NCI-H2227 (cell line): ENCODE measurements around the gene XIRP1.
A peak's percentile ranks its signal among the peaks of the same experiment; 100 is the strongest.
"Not testable (repeated sequence)": the region's sequence is repeated elsewhere in the genome, so short reads cannot be mapped to it uniquely, and the experiment has no call there.

Experiments used
- DNase-seq: peaks from one replicate; lab custom pipeline; 2025; ENCODE audit not compliant: unreplicated experiment; lab: John Stamatoyannopoulos, UW

The XIRP1 gene

DNA sequence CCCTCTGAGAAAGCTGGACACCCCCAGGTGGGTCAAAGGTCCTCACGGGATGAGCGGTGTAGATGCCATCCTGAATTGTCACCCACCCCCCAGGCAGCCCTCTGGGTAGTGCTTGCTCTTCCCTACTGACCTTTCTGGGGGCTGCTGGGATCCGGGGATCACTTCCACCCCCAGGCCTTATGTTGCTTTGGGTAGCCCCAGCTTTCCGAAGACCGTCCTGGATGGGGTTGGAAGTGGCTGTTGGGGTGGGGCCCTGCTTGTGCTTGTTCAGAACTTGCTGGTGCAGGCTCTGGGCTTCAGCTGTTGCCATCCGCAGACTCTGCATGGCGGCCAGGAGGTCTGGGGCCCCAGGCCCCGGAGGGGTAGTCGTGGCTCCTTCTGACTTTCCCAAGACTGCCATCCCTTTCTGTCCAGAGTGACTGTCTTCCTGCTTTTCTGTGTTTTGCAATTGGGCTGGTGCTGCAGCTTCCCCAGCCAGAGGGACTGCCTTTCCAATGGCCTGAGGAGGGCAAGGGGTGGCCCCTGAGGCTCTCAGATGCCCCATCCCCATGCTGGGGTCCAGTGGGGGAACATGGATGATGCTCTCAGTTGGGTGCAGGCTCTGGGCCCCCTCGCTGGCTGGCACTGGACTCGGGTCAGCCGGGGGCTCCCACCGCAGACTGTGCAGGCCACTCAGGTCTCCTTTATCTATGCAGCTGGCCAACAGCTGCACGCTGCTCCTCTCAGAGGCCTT, 6.3 kb downstream of the XIRP1 start:
- DNase-seq = no peak

DNA sequence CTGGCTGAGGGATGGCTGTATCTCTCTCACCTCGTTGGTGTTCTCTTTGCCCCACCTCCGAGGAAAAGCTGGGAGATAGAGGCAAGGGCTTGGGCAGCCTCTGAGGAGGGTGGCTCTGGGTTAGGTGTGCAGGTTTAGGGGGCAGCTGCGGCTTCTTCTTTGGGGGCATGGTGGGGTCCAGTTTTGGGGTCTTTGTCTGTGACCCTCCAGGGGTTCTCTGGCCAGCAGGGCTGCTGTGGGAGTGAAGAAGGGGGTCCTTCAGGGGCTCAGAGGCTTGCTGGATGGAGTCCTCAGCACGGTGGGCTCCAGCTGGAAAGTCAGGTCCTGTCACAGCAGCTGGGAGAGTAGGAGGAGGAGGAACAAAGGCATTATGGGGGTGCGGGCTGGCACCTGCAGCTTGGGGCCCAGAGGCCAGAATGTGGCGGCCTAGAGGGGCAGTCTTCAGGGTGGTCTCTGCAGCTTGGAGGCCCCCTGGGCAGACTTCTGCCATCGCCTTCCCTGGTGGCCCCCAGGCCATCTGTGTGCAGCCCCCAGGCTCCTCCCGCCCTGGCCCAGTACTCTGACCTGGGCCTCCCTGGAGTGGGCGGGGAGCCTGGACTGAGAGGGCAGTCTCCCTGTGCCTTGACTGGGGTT, 7.0 kb downstream of the XIRP1 start:
- DNase-seq = no peak

DNA sequence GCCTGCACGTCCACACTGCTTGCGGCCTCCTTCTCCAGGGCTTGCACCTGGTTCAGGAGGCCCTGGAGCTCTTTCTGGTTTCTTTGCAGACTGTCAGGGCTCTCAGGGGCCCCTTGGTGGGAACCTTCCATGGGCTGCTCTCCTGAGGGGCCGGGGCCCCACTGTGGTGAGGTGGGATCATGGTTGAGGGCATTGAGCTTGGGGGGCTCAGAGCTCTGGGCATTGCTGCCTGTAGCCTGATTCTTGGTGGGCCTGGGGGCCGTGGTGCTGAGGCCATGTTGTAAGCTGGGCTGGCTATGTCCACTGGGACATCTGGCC, 7.5 kb downstream of the XIRP1 start:
- no peak for DNase-seq

DNA sequence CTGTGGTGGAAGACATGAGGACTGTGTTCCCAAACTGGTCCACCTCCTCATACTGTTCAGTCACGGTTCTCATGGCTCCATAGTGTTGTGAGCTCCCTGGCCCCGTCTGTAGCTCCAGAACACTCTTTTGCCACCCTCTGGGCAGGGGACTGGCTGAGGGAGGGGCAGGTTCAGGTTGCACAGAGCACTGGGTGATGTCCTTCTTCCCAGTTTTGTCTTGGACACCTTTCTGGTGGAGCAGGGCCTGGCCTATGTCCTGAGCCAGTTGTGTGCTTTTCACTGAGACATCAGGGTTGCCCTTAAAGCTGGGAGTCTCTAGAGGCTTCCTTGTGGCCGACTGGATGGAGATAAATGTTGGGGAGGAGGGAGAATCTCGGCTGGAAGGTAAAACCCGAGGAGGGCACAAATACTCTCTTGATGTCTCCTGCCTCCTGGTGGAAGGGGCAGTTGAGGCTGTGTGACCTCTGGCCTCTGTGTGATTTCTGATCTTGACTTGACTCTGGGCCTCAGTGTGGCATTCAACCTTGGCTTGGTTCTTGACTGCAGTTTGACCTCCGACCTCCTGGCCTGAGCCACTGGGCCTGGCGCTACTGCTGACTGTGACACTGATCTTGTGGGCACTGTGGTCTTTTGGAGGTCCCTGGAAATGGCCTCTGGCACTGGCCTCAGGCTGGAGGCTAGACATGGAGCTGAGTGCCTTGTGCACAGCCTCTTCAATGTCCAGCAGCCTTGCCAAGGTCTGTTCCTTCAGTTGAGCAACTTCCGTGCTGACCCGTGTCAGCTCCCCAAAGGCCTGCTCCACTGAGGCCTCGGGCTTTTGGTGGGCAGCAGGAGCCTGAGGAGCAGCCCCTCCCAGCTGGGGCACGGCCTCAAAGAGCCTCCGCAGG, 8.1 kb downstream of the XIRP1 start:
- no peak for DNase-seq

DNA sequence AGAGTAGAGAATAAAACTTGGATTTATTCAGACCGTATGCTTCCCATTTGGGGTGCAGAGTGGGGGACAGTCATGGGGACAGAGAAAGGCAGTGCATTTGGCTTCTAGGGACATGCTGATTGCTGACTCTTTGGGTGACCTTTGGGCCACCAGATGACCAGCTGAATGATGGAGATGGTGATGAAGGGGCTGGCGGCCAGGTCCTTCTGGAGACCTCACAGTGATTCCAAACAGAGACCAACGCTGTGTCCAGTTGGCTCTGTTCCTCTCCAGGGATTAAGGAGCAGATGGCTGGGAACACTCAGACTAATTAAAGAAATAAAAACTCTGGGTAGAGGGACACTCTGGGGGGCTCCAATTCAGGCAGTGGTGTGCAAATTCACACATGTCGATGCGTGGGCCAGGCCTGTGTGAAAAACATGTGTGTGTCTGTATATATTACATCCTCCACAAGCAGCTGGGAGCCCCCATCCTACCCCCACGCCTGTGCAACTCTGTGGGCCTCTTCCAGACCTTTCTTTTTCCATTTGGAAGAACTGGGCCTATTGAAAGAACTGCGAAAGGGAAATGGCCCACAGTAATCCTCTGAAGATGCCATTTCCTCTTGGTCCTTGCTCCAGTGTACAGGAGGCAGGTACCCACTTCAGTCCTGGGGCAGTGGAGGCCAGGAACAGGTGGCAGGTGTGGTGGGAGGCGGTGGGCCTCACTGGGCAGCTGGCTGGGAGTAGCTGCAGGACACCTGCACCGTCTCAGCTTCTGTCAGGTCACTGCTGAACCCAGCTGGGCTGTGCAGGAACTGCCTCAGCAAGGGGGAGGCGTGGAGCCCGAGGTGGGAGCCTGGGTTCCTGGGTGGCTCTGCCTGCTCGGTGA, 8.9 kb downstream of the XIRP1 start:
- no peak for DNase-seq

DNA sequence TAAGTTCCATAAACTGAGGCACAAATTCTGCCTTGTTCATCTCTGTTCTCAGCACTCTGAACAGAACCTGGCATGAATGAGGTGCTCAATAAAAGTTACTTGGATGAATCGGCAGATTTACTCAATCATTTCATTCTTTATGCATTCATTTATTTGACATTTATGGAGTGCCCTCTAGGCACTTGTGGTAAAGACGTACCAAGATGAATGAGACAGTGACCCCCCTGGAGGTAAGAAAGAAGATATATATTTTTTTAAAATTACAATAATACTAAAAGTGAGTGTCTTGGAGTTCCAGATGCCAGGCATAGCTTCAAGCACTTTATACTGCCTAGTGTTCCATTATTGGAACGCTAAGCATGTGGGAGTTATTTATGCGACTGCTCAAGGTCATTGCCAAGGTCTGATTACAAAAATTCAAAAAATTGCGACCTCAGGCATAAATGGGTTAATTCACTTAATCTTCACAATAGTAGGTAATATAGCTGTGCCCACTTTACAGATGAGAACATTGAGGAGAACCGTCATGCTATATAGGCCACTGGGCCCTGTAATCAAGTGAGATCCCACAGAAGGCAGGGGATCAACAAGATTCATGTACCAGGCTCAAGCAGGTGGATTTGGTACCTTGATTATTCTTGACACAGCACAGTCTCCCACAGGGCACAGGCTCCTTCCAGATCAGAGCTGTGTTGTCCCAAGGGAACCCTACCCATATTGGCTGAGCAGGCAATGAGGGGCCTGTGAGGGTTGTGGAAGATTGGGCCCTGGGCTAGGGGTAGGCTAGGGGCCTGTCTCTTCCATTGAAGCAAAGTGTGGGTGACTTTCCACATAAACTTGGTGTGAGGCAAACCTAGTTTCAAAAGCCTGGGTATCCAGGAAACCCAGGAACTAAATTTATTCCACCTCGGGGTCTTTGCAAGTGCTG, 10.7 kb downstream of the XIRP1 start:
- no peak for DNase-seq

DNA sequence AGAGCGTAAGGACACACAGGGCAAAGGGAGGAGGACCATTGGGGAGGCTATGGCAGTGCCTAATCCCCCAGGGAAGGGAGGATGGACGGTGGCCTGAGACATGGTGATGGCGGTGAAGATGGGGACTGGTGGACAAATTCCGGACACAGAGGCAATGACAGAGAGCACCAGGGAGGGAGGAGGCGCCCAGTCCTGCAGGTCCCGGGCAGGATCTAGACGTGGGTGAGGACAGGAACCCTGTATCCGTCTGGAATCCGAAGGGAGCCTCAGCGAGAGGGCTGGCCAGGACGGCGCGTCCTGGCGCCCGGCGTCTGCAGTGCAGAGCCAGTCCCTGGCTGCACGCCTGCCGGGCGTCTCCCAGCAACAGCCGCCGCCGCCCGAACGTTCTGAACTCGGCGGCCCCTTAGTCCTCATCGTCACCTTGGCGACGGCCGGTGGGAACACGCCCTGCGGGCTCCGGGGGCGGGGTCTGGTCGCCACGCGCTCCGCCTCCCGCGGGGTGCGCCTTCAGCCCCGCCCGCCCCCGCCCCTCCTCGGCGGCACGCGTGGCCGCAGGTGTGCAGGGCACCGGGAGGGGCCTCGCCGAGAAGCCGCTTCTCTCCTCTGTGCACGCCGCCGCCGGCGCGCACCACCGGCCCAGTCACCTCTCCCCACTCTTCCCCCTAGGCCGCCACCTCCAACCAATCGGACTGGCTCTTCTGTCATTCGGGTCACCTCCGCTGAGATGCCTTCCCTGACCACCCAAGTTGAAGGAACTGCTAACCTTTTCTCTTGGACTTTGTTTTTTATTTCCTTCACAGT, 11.6 kb downstream of the XIRP1 start:
- peak; percentile 91 for DNase-seq

DNA sequence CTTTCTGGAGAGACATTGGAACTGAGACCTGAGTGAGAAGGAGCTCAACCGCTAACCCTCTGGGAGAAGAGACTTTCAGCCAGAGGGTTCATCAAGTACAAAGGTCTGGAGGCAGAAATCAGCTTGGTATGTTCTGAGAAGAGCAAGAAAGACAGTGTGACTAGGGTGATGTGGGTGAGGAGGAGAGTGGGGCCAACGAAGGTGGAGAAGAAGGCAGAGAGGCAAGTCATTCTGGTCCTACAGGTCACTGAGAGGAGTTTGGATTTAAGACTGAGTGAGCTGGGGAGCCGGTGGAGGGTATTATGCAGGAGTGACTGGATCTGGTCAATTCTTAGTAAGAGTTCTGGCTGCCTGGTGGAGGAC, 12.2 kb downstream of the XIRP1 start:
- no peak for DNase-seq

DNA sequence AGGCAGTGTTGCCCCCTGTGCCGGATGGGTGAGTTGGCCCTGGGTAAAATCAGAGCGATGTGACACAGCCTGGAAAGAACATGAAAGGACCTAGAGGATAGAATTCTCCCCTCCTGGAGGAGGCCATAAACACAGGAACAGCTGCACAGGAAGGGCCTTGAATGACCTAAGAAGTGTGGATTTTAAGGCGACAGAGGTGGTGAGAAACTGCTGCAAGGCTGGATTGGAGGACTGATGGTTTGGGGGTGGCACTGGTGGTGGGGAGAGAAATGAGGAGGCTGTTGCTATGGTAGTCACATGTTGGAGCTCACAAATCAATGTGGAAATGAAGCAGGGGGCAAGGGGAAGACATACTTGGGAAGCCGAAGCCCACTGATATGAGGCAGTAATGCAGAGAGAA, 13.8 kb downstream of the XIRP1 start:
- no peak for DNase-seq

DNA sequence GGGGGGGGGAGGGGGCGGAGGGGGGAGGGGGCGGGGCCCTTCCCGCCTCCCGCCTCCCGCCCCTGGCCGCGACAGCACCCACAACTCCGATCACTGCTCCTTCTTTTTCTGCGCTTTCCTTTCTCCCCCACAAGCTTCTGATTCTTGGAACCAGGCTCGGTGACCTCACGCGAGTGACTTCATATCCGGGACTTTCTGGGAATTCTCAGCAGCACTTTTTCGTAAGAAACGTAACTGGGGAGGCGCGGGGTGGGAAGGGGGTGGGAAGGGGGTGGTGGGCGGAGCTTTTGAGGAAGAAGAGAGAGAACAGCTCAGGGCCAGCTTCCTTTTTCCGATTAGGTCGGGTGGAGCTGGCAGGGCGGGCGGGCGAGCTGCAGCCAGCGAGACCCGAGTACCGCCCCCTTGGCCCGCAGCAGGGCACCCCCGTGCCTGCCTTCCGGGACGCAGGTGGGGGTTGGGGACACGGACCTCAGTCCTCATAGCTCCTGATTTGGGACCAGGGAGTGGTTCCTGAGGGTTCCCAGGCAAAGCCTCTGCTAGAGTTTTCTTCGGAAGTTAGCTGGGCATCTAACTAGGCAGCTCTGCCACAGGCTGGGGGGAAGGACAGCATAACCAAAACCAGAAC, 14.6 kb downstream of the XIRP1 start:
- peak; percentile 68 for DNase-seq

DNA sequence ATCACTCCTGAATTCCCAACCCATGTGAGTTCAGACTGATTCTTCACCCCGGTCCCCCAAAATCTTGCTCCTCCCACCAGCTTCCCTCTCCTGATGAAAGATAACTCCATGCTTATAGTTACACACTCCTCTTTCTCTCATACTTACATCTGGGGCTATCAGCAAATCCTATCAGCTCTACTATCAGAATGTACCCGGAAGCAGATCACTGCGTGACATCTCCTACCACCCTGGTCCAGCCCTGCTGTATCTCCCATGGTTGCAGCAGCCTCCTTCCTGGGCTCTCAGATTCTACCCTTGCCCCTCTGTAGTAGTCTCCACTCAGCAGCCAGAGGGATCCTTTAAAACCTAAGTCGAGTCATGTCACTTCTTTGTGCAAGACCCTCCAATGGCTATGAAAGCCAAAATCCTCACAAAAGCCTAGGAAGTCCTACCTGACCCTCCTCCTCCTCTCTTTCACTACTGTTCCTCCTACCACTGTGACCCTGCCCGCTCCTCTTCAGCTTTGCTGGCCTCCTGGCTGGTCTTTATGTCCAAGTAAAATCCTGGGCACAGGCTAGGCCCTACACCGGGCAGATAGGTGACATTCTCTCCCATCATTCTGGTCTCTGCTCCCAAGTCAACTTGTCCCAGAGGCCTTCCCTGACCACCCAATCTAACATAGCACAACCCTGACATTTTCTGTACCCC, 16.2 kb downstream of the XIRP1 start:
- no peak for DNase-seq

DNA sequence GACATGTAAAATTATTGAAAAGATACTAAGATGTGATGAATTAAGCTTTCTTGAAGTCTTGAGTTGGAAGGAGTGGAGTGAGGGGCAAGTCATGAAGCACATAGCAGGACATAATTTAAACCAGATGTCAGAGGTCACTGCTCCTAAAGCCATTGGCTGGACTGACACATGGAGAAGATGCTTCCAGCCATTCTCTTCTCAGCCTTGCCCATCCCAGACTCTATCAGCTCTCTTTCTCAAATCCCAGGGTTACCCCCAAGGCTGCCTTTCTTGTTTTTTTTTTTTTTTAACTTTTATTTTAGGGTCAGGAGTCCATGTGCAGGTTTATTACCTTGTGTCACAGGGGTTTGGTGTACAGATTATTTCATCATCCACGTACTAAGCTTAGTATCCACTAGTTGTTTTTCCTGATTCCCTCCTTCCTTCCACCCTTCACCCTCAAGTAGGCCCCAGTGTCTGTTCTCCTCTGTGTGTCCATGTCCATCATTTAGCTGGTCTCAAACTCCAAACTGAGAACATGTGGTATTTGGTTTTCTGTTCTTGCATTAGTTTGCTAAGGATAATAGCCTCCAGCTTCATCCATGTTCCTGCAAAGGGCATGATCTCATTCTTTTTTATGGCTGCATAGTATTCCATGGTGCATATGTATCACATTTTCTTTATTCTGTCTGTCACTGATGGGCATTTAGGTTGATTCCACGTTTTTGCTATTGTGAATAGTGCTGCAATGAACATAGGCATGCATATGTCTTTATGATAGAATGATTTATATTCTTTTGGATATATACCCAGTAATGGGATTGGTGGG, 18.9 kb downstream of the XIRP1 start:
- no peak for DNase-seq

DNA sequence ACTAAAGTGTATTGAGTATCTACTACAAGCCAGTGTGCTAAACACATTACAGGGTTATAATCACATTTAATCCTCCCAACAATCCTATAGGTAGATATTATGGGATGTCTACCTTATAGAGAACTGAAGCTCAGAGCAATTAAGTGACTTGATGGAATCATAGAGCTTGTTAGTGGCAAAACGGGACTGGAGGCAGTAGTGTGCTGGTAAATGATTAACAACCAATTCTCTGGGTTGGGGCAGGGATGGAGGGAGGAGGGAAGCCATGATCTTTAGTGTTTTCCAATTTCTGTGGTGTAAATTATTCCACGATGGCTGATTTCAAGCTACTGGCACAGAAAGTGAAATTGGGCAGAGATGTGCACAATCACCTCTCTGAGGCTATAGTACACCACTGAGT, 20.5 kb downstream of the XIRP1 start:
- no peak for DNase-seq

DNA sequence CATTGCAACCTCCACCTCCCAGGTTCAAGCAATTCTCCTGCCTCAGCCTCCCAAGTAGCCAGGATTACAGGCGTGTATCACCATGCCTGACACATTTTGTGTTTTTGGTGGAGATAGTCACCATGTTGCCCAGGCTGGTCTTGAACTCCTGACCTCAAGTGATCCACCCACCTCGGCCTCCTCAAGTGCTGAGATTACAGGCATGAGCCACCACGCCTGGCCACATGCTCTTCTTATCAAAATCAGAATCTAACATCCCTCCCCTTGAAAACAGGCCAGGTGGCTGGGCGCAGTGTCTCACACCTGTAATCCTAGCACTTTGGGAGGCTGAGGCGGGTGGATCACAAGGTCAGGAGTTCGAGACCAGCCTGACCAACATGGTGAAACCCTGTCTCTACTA, 21.5 kb downstream of the XIRP1 start:
- DNase-seq = not testable (repeated sequence)

DNA sequence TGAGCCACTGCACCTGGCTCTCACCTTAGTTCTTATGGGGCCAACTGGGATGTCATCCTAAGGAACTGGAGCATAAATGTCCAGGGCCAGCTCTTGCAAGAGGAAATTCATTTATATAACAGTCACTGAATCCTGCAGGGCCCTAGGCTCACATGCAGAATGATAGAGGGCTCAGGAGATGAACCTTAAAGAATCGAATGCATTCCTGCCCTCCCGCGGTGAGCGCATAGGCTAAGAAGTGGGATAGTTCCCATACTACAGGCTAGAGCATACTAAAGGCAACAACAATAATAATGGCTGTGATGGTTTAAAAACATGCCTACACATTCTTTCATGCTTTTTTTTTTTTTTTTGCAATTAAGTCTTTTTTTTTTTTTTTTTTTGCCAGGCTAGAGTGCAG, 21.9 kb downstream of the XIRP1 start:
- no peak for DNase-seq

DNA sequence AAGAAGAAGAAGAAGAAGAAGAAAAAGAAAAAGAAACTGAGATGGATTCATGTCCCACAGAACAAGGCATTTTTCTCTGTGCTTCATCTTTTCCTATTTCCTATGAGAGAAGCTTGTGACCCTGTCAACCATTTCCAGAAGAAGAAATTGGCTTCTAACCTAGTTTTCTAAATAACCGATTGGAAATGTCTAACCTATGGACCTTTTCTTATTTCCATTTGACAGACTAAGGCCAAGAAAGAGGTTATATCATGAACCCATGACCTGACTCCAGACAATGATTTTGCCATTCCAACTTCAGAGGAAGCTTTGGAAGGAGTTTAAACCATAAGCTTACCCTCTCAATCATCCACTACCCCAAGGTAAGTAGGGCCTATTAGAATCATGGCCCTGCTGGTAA, 22.7 kb downstream of the XIRP1 start:
- DNase-seq = no peak

DNA sequence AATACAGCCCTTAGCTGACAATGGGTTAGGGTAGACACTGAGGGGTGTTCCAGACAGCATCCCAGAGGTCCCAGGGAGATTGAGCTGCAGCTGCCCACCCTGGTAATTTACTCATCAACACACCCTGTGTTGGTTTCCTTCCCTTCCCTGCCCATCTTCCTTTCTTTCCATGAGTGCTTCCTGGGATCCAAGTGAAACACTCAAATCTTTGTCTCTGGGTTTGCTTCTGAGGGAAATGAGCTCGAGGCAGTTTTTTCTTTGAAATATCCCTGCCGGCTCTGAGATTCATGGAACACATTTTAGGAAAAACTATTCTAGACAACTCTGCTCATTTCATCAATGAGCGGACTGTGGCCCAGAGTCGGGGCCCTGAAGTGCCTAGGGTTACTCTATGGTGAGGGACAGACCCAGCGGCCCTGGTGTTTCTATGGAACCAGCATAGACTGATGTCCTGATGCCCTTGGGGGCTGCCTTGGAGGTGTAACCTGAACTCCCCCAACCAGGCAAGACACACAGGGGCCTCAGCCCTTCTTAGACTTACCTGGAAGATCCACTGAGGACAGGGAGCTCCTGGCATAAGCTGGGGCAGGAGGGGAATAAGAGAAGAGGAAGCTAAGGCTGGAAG, 24.1 kb downstream of the XIRP1 start:
- no peak for DNase-seq
